GM13977 (cell line): ENCODE data around the gene ZFAND6.
"Not testable (repeated sequence)": the region's sequence is repeated elsewhere in the genome, so short reads cannot be mapped to it uniquely, and the experiment has no call there.

Source experiments
- DNase-seq: peaks from one replicate; pipeline ENCODE4 v3.0.0; 2012; ENCODE audit warnings: low spot score
- in situ Hi-C: fragments of 300-500 bp; cut with MboI; formaldehyde crosslinking; loops from one replicate; pipeline ENCODE4 v1.12.0; 2022; ENCODE audit warnings: low sequenced_read_pairs, low pct_unique_long_range_greater_than_20kb, mixed read lengths, inconsistent platforms; ENCODE audit not compliant: unreplicated experiment
- TF ChIP-seq, protein P1 (sequence below): IDR thresholded peaks from 2 replicates; pipeline ENCODE4 v1.5.1; 2012; ENCODE audit warnings: mild to moderate bottlenecking, control low read depth; ENCODE audit not compliant: insufficient read depth; ENCODE audit errors: extremely low read depth, missing control alignments

Gene ZFAND6

DNA sequence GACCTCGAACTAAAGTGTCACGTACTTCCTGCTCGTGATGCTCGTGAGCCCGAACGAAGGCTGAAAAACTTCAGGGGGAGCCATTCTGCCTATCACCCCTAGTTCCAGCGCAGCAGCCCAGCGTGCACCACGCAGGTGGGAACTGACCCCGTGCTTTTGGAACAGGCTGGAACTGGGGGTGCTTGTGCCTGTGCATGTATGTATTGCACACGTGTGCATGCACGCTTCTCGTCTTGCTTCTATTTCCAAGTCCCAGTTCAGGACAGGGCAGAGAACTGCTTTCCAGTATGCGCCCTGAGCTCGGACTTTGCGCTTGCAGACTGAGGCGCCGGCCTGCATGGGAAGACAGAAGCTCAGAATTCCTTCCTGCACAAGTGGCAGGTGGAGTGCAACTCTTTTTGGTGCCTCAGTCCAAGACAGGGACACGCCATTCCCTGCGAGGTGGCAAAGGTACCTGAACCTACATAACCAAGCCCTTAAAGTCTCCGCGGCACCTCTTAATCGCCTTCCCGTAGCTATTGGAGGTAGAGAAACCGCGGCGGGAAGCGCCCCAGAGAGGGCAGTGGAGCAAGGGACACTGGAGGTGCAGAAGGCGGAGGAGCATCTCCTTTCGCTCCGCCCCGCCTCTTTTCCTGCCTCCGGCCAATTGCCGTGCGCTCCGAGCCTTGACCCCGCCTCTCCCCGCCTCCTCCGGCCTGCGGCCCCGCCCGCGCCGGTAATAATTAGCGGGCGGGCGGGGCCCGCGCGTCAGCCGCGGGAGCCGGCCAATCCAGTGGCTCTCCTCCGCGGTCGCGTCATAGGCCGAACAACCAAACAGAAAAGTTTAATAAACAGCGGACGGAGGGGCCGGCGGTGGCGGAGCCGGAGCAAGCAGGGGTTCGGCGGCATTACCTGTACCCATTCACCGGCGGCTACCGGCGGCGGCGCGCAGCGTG, at the start of gene ZFAND6:
ZFAND6 (plus strand) TSS at position 826 of the 935 bp plus-strand sequence. CDS start 60,669 bp downstream, outside the sequence.
- in situ Hi-C loops, result no loop called here
- DNase-seq, result peak; percentile 95
- TF ChIP-seq, protein P1, sequence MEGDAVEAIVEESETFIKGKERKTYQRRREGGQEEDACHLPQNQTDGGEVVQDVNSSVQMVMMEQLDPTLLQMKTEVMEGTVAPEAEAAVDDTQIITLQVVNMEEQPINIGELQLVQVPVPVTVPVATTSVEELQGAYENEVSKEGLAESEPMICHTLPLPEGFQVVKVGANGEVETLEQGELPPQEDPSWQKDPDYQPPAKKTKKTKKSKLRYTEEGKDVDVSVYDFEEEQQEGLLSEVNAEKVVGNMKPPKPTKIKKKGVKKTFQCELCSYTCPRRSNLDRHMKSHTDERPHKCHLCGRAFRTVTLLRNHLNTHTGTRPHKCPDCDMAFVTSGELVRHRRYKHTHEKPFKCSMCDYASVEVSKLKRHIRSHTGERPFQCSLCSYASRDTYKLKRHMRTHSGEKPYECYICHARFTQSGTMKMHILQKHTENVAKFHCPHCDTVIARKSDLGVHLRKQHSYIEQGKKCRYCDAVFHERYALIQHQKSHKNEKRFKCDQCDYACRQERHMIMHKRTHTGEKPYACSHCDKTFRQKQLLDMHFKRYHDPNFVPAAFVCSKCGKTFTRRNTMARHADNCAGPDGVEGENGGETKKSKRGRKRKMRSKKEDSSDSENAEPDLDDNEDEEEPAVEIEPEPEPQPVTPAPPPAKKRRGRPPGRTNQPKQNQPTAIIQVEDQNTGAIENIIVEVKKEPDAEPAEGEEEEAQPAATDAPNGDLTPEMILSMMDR, result no peak

DNA sequence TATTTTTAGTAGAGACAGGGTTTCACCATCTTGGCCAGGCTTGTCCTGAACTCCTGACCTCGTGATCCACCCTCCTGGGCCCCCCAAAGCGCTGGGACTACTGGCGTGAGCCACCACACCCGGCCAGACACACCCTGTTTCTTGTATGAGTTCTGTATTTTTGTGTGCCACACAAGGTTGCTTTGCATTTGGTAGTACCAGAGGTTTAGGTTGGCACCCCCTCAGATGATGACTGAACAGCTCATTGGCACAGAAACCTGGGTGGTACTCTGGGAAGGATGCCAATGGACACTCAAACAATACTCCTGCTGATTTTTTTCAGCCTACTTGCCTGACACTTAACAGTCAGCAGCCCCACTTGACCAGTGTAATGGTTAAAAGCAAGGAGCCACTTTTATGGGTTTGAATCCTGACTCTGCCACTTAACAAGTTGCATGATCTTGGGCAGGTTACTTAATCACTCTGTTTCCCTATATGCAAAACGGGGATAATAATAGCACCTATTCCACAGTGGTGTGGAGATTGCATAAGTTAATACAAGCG, 49.3 kb upstream of the ZFAND6 start:
- TF ChIP-seq, protein P1, result no peak
- no peak for DNase-seq
- in situ Hi-C loops, result no loop called here

DNA sequence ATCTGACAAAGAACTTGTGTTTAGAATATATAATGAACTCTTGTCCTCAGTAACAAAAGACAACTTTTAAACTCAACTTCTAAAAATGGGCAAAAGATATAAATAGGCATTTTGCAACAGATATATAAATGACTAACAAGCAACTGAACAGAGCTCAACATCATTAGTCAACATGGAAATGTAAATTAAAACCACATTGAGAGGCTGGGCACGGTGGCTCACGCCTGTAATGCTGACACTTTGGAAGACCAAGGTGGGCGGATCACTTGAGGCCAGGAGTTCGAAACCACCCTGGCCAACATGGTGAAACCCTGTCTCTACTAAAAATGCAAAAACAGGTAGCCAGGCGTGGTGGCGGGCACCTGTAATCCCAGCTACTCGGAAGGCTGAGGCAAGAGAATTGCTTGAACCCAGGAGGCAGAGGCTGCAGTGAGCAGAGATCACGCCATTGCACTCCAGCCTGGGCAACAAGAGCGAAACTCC, 48.4 kb upstream of the ZFAND6 start:
- in situ Hi-C loops, result not testable (repeated sequence)
- DNase-seq, result peak; percentile 57

DNA sequence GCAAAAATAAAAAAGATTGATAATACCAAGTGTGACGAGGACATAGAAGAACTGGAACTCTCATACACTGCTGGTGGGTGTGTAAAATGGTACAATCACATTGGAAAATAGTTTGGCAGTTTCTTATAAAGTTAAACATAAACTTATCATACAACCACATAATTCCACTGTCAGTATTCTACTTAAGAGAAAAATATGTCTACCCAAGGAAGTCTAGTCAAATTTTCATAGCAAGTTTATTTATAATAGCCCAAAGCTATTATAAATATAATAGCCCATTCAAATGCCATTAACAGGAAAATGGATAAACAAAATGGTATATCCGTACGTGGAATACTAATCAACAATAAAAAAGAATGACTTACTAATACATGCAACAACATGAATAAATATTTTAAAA, 47.9 kb upstream of the ZFAND6 start:
- TF ChIP-seq, protein P1, result no peak
- DNase-seq, result no peak
- in situ Hi-C loops, result no loop called here

DNA sequence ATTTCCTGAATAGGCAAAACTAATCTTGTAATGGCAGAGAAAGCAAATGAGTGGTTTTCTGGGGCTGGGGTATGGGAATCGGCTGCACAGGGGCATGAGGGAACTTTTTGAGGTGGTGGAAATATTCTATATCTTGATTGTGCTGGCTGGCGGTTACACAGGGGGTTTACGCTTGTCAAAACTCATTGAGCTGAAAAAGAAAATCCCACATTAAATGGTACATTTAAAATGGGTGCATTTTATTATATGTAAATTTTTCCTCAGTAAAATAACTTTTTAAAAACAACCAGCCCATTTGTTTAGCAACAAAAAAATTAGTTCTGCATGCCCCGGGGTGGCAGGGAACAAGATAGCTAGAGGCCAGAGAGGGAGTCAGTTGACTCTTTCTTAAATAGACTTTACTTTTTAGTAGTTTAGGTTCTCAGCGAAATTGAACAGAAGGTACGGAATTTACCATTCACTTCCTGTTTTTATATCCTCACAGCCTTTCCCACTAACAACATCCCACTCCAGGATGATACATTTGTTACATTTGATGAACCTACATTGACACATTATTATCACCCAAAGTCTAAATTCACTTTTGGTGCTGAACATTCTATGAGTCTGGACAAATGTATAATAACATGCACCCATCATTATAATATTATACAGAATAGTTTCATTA, 47.3 kb upstream of the ZFAND6 start:
- TF ChIP-seq, protein P1, result no peak
- in situ Hi-C loops, result no loop called here
- DNase-seq, result peak; percentile 32

DNA sequence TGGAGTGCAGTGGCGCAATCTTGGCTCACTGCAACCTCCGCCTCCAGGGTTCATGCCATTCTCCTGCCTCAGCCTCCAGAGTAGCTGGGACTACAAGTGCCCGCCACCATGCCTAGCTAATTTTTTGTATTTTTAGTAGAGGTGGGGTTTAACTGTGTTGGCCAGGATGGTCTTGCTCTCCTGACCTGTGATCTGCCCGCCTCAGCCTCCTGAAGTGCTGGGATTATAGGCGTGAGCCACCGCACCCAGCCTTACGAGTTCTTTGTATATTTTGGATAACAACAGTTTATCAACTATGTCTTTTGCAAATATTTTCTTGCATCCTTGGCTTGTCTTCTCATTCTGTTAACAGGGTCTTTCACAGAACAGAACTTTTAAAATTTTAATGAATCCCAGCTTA, 45.3 kb upstream of the ZFAND6 start:
- DNase-seq, in situ Hi-C loops: not testable (repeated sequence)

DNA sequence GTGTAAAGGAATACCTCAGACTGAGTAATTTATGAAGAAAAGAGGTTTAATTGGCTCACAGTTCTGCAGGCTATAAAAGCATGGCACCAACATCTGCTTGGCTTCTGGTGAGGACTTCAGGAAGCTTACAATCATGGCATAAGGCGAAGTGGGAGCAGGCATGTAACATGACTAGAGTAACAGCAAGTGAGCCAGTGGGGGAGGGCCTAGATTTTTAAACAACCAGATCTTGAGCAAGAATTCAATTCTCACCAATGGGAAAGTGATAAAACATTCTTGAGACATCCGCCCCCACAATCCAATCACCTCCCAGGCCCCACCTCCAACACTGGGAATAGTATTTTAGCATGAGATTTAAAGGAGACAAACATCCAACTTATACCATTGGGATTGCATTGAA, 44.3 kb upstream of the ZFAND6 start:
- TF ChIP-seq, protein P1, result no peak
- in situ Hi-C loops, result no loop called here
- DNase-seq, result no peak

DNA sequence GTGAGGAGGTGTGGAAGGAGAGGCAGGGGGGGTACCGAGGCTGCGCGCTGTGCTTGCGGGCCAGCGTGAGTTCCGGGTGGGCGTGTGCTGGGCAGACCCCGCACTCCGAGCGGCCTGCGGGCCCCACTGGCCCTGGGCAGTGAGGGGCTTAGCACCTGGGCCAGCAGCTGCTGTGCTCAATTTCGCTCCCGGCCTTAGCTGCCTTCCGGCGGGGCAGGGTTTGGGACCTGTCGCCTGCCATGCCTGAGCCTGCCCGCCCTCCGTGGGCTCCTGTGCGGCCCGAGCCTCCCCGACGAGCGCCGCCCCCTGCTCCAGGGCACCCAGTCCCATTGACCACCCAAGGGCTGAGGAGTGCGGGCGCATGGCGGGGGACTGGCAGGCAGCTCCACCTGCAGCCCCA, 43.0 kb upstream of the ZFAND6 start:
- in situ Hi-C loops, DNase-seq: not testable (repeated sequence)

DNA sequence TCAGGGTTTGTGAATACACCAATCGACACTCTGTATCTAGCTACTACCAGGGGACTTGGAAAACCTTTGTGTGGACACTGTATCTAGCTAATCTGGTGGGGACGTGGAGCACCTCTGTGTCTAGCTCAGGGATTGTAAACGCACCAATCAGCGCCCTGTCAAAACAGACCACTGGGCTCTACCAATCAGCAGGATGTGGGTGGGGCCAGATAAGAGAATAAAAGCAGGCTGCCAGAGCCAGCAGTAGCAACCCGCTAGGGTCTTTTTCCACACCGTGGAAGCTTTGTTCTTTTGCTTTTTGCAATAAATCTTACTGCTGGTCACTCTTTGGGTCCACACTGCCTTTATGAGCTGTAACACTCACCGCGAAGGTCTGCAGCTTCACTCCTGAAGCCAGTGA, 42.3 kb upstream of the ZFAND6 start:
- DNase-seq, in situ Hi-C loops: not testable (repeated sequence)
